ENCODE results near the gene SCML1. TPM values are rescaled to one million over a fixed set of nuclear protein-coding genes. Genes with fewer than 3 reads are reported as not detected.

Gene SCML1
- total and polyA plus RNA-seq, 2 of the 4 experiments (the other 2 are of a cell fraction) = 4.1 to 12.2 TPM

DNA sequence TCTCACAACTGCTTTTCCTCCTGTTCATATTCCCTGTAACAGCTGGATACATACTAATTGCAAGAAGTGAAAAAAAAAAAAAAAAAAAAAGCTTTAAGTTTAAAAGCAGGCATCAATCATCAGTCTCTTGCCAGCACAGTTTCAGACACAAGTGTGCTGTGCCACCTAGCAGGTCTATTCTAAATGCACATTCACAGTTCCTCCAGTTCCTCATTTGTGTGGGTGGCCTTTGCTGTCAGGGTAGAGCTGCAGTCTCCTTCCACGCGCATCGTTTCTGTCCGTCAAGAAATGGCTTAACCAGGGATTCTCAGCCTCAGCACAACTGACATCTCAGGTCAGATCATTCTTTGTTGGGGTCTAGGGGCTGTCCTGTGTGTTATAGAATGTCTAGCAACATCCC is 61.6 kb downstream of the SCML1 start:
- Histone ChIP-seq H3K27ac (ENCODE audit: insufficient read depth, low read length) (no peak overlapping the region), H2AK9ac (replicated peaks; ENCODE audit: low read depth, low read length, poor library complexity) (no peak overlapping the region), H3K36me3 (ENCODE audit: control insufficient read depth, insufficient read depth, low read length) (no peaks in the 10 kb centered on the region), H3K4ac (ENCODE audit: low read depth, low read length) (no peak overlapping the region), H3K23ac (ENCODE audit: low read depth, low read length) (no peak overlapping the region), H3K14ac (replicated peaks; ENCODE audit: low read depth, low read length) (no peak overlapping the region), H3K9ac (ENCODE audit: low read depth, low read length) (no peak overlapping the region), H4K8ac (ENCODE audit: low read depth in 2 of 2, low read length in 2 of 2) (no peak overlapping the region), H3K9me3 (ENCODE audit: control insufficient read depth, insufficient read depth, low read length) (no peaks in the 10 kb centered on the region), H3K18ac (ENCODE audit: low read depth, low read length) (no peak overlapping the region), H4K20me1 (ENCODE audit: insufficient read depth, low read length) (no peaks in the 10 kb centered on the region), H4K5ac (ENCODE audit: low read depth, low read length) (no peak overlapping the region), H2BK5ac (ENCODE audit: low read depth, low read length, poor library complexity, severe bottlenecking) (no peak overlapping the region), H4K91ac (ENCODE audit: insufficient read depth, low read depth, low read length) (no peak overlapping the region), H2AK5ac (ENCODE audit: low read depth, low read length) (no peak overlapping the region), H2BK15ac (ENCODE audit: low read depth, low read length) (no peak overlapping the region), H3K79me1 (ENCODE audit: low read depth in 1 of 2, low read length in 2 of 2) (no peaks in the 10 kb centered on the region), H3K4me3 (ENCODE audit: insufficient read depth, low read depth, low read length) (no peak overlapping the region), H3K9me1 (ENCODE audit: insufficient read depth, low read length) (no peaks in the 10 kb centered on the region), H3K4me1 (ENCODE audit: control insufficient read depth, insufficient read depth, low read length) (no peaks in the 10 kb centered on the region), H2AFZ (replicated peaks; ENCODE audit: low read length, poor library complexity) (no peak overlapping the region), H2BK120ac (ENCODE audit: low read depth, low read length) (no peak overlapping the region), H2BK20ac (ENCODE audit: low read depth, low read length) (no peak overlapping the region), H3K56ac (ENCODE audit: extremely low read depth, insufficient read depth, low read length) (no peak overlapping the region), H3K4me2 (ENCODE audit: low read depth, low read length) (no peak overlapping the region), H3K27me3 (ENCODE audit: control insufficient read depth, insufficient read depth, low read length) (peaks cover 2% of the 10 kb centered on the region; the same call in 1 of the 2 replicates)
- POLR2A ChIA-PET (ENCODE audit: unreplicated experiment) = no interaction called here
- DNase-seq = no peak
- ATAC-seq (ENCODE audit: low read depth) = no peak
- intact Hi-C loops (cut with micrococcal nuclease) (no loop called here), in situ Hi-C loops (cut with MboI; ENCODE audit: low sequenced_read_pairs) (no loop called here), dilution Hi-C loops (cut with HindIII; ENCODE audit: low sequenced_read_pairs, unreplicated experiment) (no loop called here)
- CTCF ChIA-PET = no interaction called here
- no TSS peak for BruUV-seq (replicated peaks)
- TF ChIP-seq, protein P1, sequence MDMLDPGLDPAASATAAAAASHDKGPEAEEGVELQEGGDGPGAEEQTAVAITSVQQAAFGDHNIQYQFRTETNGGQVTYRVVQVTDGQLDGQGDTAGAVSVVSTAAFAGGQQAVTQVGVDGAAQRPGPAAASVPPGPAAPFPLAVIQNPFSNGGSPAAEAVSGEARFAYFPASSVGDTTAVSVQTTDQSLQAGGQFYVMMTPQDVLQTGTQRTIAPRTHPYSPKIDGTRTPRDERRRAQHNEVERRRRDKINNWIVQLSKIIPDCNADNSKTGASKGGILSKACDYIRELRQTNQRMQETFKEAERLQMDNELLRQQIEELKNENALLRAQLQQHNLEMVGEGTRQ (IDR thresholded peaks at IDR 0.05; ENCODE audit: low read depth, low read length) = no peak
- TF ChIP-seq CEBPB (IDR thresholded peaks at IDR 0.05; ENCODE audit: low read depth, low read length) (no peak), RFX5 (IDR thresholded peaks at IDR 0.05; ENCODE audit: low read depth, low read length) (no peak), NFE2L2 (IDR thresholded peaks at IDR 0.05; ENCODE audit: low read depth, low read length) (no peak), CHD1 (IDR thresholded peaks at IDR 0.05; ENCODE audit: low read depth, low read length) (no peak), RCOR1 (IDR thresholded peaks at IDR 0.05; ENCODE audit: insufficient replicate concordance, low read length) (no peak), FOS (IDR thresholded peaks at IDR 0.05; ENCODE audit: low read depth, low read length) (no peak), MAFK (IDR thresholded peaks at IDR 0.05; ENCODE audit: low read depth, low read length) (no peak)
- no CpG with 5 or more reads among the region's 4 CpGs for WGBS, 2 experiments (ENCODE audit: extremely low coverage in 2 of 2, insufficient read length in 1 of 2)

Data from IMR-90 (cell line).